H9 (cell line): ENCODE results near the gene MYOM1. TPM values are rescaled to one million over a fixed set of nuclear protein-coding genes. Genes with fewer than 3 reads are reported as not detected.

Source experiments
- DNase-seq: peaks from one replicate; pipeline ENCODE4 v3.0.0-alpha.2; 2017
- H2AFZ ChIP-seq: one replicate; pipeline ENCODE4 v1.6.1; 2013; ENCODE audit warnings: mild to moderate bottlenecking, low read length, control low read depth, moderate library complexity
- H2AK5ac ChIP-seq: 2 replicates; pipeline ENCODE4 v1.6.1; 2013; ENCODE audit warnings: low read length, control low read depth, mixed read lengths; ENCODE audit not compliant: insufficient read length
- H2BK120ac ChIP-seq: one replicate; pipeline ENCODE4 v1.6.1; 2013; ENCODE audit warnings: low read depth, mild to moderate bottlenecking, low read length, control low read depth, inconsistent platforms; ENCODE audit not compliant: poor library complexity, severe bottlenecking
- H2BK12ac ChIP-seq: 2 replicates; pipeline ENCODE4 v1.6.1; 2013; ENCODE audit warnings: low read length, control low read depth, mixed read lengths, low read depth; ENCODE audit not compliant: insufficient read length
- H2BK15ac ChIP-seq: 2 replicates; pipeline ENCODE4 v1.6.1; 2013; ENCODE audit warnings: low read depth, low read length, control low read depth
- H2BK20ac ChIP-seq: one replicate; pipeline ENCODE4 v1.6.1; 2013; ENCODE audit warnings: low read depth, mild to moderate bottlenecking, low read length, control low read depth, inconsistent platforms; ENCODE audit not compliant: poor library complexity, severe bottlenecking
- H2BK5ac ChIP-seq: 2 replicates; pipeline ENCODE4 v1.6.1; 2013; ENCODE audit warnings: low read length, control low read depth, mixed read lengths; ENCODE audit not compliant: insufficient read length
- H3K14ac ChIP-seq: 2 replicates; pipeline ENCODE4 v1.6.1; 2013; ENCODE audit warnings: low read length, control low read depth; ENCODE audit not compliant: insufficient read depth
- H3K18ac ChIP-seq: 2 replicates; pipeline ENCODE4 v1.6.1; 2013; ENCODE audit warnings: low read depth, mild to moderate bottlenecking, mixed read lengths, low read length, control low read depth; ENCODE audit not compliant: insufficient read length
- H3K23ac ChIP-seq: 2 replicates; pipeline ENCODE4 v1.6.1; 2013; ENCODE audit warnings: low read length, control low read depth, mixed read lengths, low read depth; ENCODE audit not compliant: insufficient read length
- H3K23me2 ChIP-seq: 2 replicates; pipeline ENCODE4 v1.6.1; 2013; ENCODE audit warnings: low read depth, mild to moderate bottlenecking, mixed read lengths, low read length, control low read depth; ENCODE audit not compliant: insufficient read length, poor library complexity, severe bottlenecking
- H3K27ac ChIP-seq: 2 replicates; pipeline ENCODE4 v1.5.1; 2013; ENCODE audit warnings: low read length, control low read depth, mixed read lengths, low read depth; ENCODE audit not compliant: insufficient read length
- H3K27me3 ChIP-seq: 2 replicates; pipeline ENCODE4 v1.6.1; 2013; ENCODE audit warnings: low read length, control low read depth, inconsistent platforms; ENCODE audit not compliant: insufficient read depth
- H3K4ac ChIP-seq: 2 replicates; pipeline ENCODE4 v1.6.1; 2013; ENCODE audit warnings: low read depth, mild to moderate bottlenecking, control low read depth, inconsistent platforms, low read length, moderate library complexity
- H3K4me1 ChIP-seq: 2 replicates; pipeline ENCODE4 v1.6.1; 2013; ENCODE audit warnings: low read length, control low read depth, inconsistent platforms; ENCODE audit not compliant: insufficient read depth
- H3K4me2 ChIP-seq: 2 replicates; pipeline ENCODE4 v1.6.1; 2013; ENCODE audit warnings: low read length, control low read depth, mixed read lengths; ENCODE audit not compliant: insufficient read length, insufficient read depth
- H3K56ac ChIP-seq: 2 replicates; pipeline ENCODE4 v1.6.1; 2013; ENCODE audit warnings: low read depth, mild to moderate bottlenecking, mixed read lengths, low read length, control low read depth; ENCODE audit not compliant: insufficient read length
- H3K79me1 ChIP-seq: 2 replicates; pipeline ENCODE4 v1.6.1; 2013; ENCODE audit warnings: low read depth, mild to moderate bottlenecking, moderate library complexity, low read length, control low read depth, inconsistent platforms; ENCODE audit not compliant: insufficient read depth, poor library complexity, severe bottlenecking
- H3K79me2 ChIP-seq: 2 replicates; pipeline ENCODE4 v1.6.1; 2013; ENCODE audit warnings: low read length, control low read depth, inconsistent platforms; ENCODE audit not compliant: insufficient read depth
- H3K9ac ChIP-seq: 2 replicates; pipeline ENCODE4 v1.6.1; 2013; ENCODE audit warnings: low read length, control low read depth, mixed read lengths; ENCODE audit not compliant: insufficient read length; ENCODE audit errors: extremely low read depth
- H3K9me3 ChIP-seq: one replicate; pipeline ENCODE4 v1.6.1; 2013; ENCODE audit warnings: low read depth, low read length, inconsistent platforms; ENCODE audit not compliant: control insufficient read depth
- H3T11ph ChIP-seq: one replicate; pipeline ENCODE4 v1.6.1; 2013; ENCODE audit warnings: mild to moderate bottlenecking, low read length, control low read depth, inconsistent platforms
- H4K20me1 ChIP-seq: one replicate; pipeline ENCODE4 v1.6.1; 2013; ENCODE audit not compliant: control insufficient read depth, insufficient read length, insufficient read depth
- H4K5ac ChIP-seq: 2 replicates; pipeline ENCODE4 v1.6.1; 2013; ENCODE audit warnings: low read depth, mild to moderate bottlenecking, mixed read lengths, low read length, control low read depth; ENCODE audit not compliant: insufficient read length
- H4K8ac ChIP-seq: replicated peaks from 2 replicates; pipeline ENCODE4 v1.6.1; 2013; ENCODE audit warnings: low read length, control low read depth, mixed read lengths, low read depth; ENCODE audit not compliant: insufficient read length
- H4K91ac ChIP-seq: 2 replicates; pipeline ENCODE4 v1.6.1; 2013; ENCODE audit warnings: low read depth, mild to moderate bottlenecking, moderate library complexity, mixed read lengths, low read length, control low read depth; ENCODE audit not compliant: insufficient read length
- H3K27ac Mint-ChIP-seq, 3 experiments: 2 replicates in 2 of 3; 3 replicates in 1 of 3; pipeline ENCODE4 v1.8.0; 2020 to 2021; ENCODE audit warnings: mixed read lengths in 3 of 3, mild to moderate bottlenecking in 1 of 3, moderate library complexity in 1 of 3
- H3K27me3 Mint-ChIP-seq: 2 replicates; pipeline ENCODE4 v1.8.0; 2021; ENCODE audit warnings: low read depth, mild to moderate bottlenecking, moderate library complexity, mixed read lengths
- H3K36me3 Mint-ChIP-seq, 3 experiments: 2 replicates in 2 of 3; 3 replicates in 1 of 3; pipeline ENCODE4 v1.8.0; 2020 to 2021; ENCODE audit warnings: low read depth in 3 of 3, mixed read lengths in 3 of 3; ENCODE audit not compliant: insufficient read depth in 1 of 3
- H3K4me1 Mint-ChIP-seq, 2 experiments: 2 replicates each; pipeline ENCODE4 v1.8.0; 2020; ENCODE audit warnings: mixed read lengths in 2 of 2
- H3K4me3 Mint-ChIP-seq, 2 experiments: 2 replicates in 1 of 2; 3 replicates in 1 of 2; pipeline ENCODE4 v1.8.0; 2020 to 2021; ENCODE audit warnings: mild to moderate bottlenecking in 2 of 2, mixed read lengths in 2 of 2, moderate library complexity in 1 of 2
- H3K9me3 Mint-ChIP-seq, 2 experiments: 2 replicates in 1 of 2; 3 replicates in 1 of 2; pipeline ENCODE4 v1.8.0; 2020; ENCODE audit warnings: mild to moderate bottlenecking in 2 of 2, mixed read lengths in 2 of 2, moderate library complexity in 1 of 2
- CTCF ChIP-seq: fragments of 200-600 bp; sonication (generic); conservative IDR thresholded peaks from 3 replicates; pipeline ENCODE4 v1.8.0; 2021; ENCODE audit warnings: antibody characterized with exemption, mild to moderate bottlenecking
- WGBS: extraction: QIAGEN DNeasy Blood & Tissue Kit; methylation state at CpG from one replicate; pipeline ENCODE4 v1.1.7; 2013; ENCODE audit warnings: missing lambda C conversion rate, low lambda C conversion rate, mixed read lengths; ENCODE audit not compliant: insufficient read length; ENCODE audit errors: extremely low coverage; 5-methylcytosine and 5-hydroxymethylcytosine counted together
- total RNA-seq: library from RNA; stranded (reverse); gene quantifications from 2 replicates; pipeline ENCODE4 v1.2.1, GENCODE V29; 2021

Gene MYOM1
- total RNA-seq, 1 experiment from 2014 or later, result 0.17 TPM

- H2AK5ac ChIP-seq, result no peak overlapping the region
Observed at GRCh38 chr18:3121259-3121658, 98.5 kb downstream of the MYOM1 start.

More at GRCh38 chr18:3121259-3121658, 98.5 kb downstream of the MYOM1 start:
- H2BK15ac ChIP-seq, result no peak overlapping the region
- H3K4me2 ChIP-seq, result no peak overlapping the region
- no peak overlapping the region for H2BK5ac ChIP-seq
- no CpG with 5 or more reads among the region's 2 CpGs for WGBS
- no peak overlapping the region for H3K56ac ChIP-seq
- H3K23me2 ChIP-seq, result no peaks in the 10 kb centered on the region
- H3K9me3 ChIP-seq, result no peaks in the 10 kb centered on the region
- H3K79me2 ChIP-seq, result no peaks in the 10 kb centered on the region
- no peaks in the 10 kb centered on the region for H3K79me1 ChIP-seq
- Mint-ChIP-seq H3K36me3 (no peaks in the 10 kb centered on the region), H3K4me1 (peaks cover 14 to 16% of the 10 kb centered on the region in 2 experiments), H3K9me3 (no peaks in the 10 kb centered on the region), H3K4me3 (no peak overlapping the region), H3K27ac (no peak overlapping the region), H3K27me3 (no peaks in the 10 kb centered on the region; the same call in 1 of the 2 replicates)
- H3K18ac ChIP-seq, result no peak overlapping the region
- no peak for DNase-seq
- no peak; the same call in 2 of the 3 replicates for TF ChIP-seq CTCF
- no peak overlapping the region for H3K9ac ChIP-seq
- no peak overlapping the region for H3K23ac ChIP-seq
- no peak overlapping the region for H3K14ac ChIP-seq
- no peak overlapping the region for H2BK120ac ChIP-seq
- H4K91ac ChIP-seq, result no peak overlapping the region
- no peak overlapping the region for H4K8ac ChIP-seq
- no peak overlapping the region for H4K5ac ChIP-seq
- H2BK20ac ChIP-seq, result no peak overlapping the region
- no peak overlapping the region for H3K4ac ChIP-seq
- no peak overlapping the region for H2AFZ ChIP-seq
- no peak overlapping the region for H2BK12ac ChIP-seq
- no peak overlapping the region for H3T11ph ChIP-seq
- no peaks in the 10 kb centered on the region for H3K27me3 ChIP-seq
- no peaks in the 10 kb centered on the region for H4K20me1 ChIP-seq
- H3K27ac ChIP-seq, result no peak overlapping the region
- 0 out of 2 replicates have a peak, but pooled peaks cover 3% of the 10 kb centered on the region for H3K4me1 ChIP-seq
